Smooth muscle cell of the pulmonary artery (primary cell): ENCODE results near the gene OR2A14. TPM values are rescaled to one million over a fixed set of nuclear protein-coding genes. Genes with fewer than 3 reads are reported as not detected.

Experiments used
- total RNA-seq: library from RNA; depleted of rRNA; stranded (reverse); fragments of >200 nt; gene quantifications from 2 replicates; pipeline ENCODE4 v1.2.3, GENCODE V29; 2014

The OR2A14 gene
- not detected in 2 replicates for total RNA-seq

GRCh38 chr7:144122876-144123275 lies at the start of gene OR2A14:
OR2A14 (plus strand) TSS chr7:144123176; CDS start chr7:144129113, 5,937 bp downstream.

DNA sequence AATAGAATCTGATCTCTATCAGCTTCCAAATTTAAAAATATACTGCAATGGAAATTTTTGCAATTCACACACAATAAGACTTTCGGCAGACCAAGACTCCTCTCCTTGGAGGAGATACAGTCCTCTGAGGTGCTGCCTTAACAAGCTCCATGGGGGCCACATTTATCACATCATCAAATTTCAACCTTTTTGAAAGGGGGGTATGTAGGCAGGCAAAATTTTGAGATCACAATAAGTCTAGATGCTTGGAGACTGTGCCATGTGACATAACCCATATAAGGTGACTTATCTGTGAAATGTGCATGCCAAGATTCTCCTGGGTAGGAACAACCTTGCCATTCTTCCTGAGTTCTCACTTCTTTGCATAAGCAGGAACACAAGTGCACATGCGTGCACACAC lies 37.0 kb upstream of the OR2A14 start, which contains the start of gene OR2A12:
TSS of gene OR2A12 (plus strand) at position 301 of the 400 bp plus-strand sequence. CDS start 8,830 bp downstream, outside the sequence.

GRCh38 chr7:144109283-144109682 lies 13.7 kb upstream of the OR2A14 start, which contains the start of gene OR2A2:
OR2A2 (plus strand) TSS chr7:144109583; CDS start chr7:144109583, 0 bp downstream.

Other genes starting within 250 kb of the OR2A14 start
- gene TCAF1, start 221.0 kb upstream of the OR2A14 start, total RNA-seq = 75.3 and 99.4 TPM in 2 replicates
- gene OR2F2, start 187.9 kb upstream of the OR2A14 start, total RNA-seq = not detected in 2 replicates
- gene OR2F1, start 168.3 kb upstream of the OR2A14 start, total RNA-seq = not detected in 2 replicates
- gene OR6B1, start 122.9 kb upstream of the OR2A14 start, total RNA-seq = not detected in 2 replicates
- gene OR2A5, start 74.2 kb upstream of the OR2A14 start, total RNA-seq = not detected in 2 replicates
- gene OR2A25, start 53.4 kb upstream of the OR2A14 start, total RNA-seq = not detected in 2 replicates
- gene OR2A12, start 36.9 kb upstream of the OR2A14 start, total RNA-seq = not detected in 2 replicates
- gene OR2A2, start 13.6 kb upstream of the OR2A14 start, total RNA-seq = not detected in 2 replicates
- gene CTAGE4, start 60.3 kb downstream of the OR2A14 start, total RNA-seq = 0.36 and 0.91 TPM in 2 replicates
- gene ARHGEF35, start 72.7 kb downstream of the OR2A14 start, total RNA-seq = 0.63 and 1.3 TPM in 2 replicates
- gene OR2A42, start 116.4 kb downstream of the OR2A14 start, total RNA-seq = 0.03 TPM in 1 of 2 replicates, not detected in the other
- 0.07 and 0.40 TPM in 2 replicates for gene OR2A7, start 141.6 kb downstream of the OR2A14 start, total RNA-seq
- 0.17 TPM in 1 of 2 replicates, not detected in the other for gene CTAGE8, start 146.1 kb downstream of the OR2A14 start, total RNA-seq
- gene OR2A1, start 189.2 kb downstream of the OR2A14 start, total RNA-seq = 0.07 and 0.33 TPM in 2 replicates
- gene ARHGEF5, start 232.2 kb downstream of the OR2A14 start, total RNA-seq = 2.0 and 2.4 TPM in 2 replicates